T-helper 17 cell (primary cell): ENCODE data around the gene SH2D1B. TPM values are rescaled to one million over a fixed set of nuclear protein-coding genes. Genes with fewer than 3 reads are reported as not detected.

Source experiments
- ATAC-seq: fragments of 150-1000 bp; cut with Tn5 transposase; 2 replicates; pipeline ENCODE4 v1.10.0; 2021; ENCODE audit warnings: mild to moderate bottlenecking, moderate library complexity
- DNase-seq, 3 donors: peaks; one replicate each; pipeline versions ENCODE4 v3.0.0 to v3.0.0-alpha.2; 2020 to 2021
- H3K9me3 ChIP-seq: one replicate; pipeline ENCODE4 v1.7.0; 2013; ENCODE audit warnings: low read length, mild to moderate bottlenecking; ENCODE audit not compliant: control insufficient read depth, poor library complexity, severe bottlenecking
- H3K27ac Mint-ChIP-seq: one replicate; pipeline ENCODE4 v1.8.0; 2022; ENCODE audit warnings: mild to moderate bottlenecking, moderate library complexity, mixed read lengths
- H3K27me3 Mint-ChIP-seq: one replicate; pipeline ENCODE4 v1.8.0; 2022; ENCODE audit warnings: mixed read lengths
- H3K36me3 Mint-ChIP-seq: one replicate; pipeline ENCODE4 v1.8.0; 2022; ENCODE audit warnings: low read depth, mixed read lengths
- H3K4me1 Mint-ChIP-seq: one replicate; pipeline ENCODE4 v1.8.0; 2022; ENCODE audit warnings: mild to moderate bottlenecking, mixed read lengths
- H3K4me3 Mint-ChIP-seq: one replicate; pipeline ENCODE4 v1.8.0; 2022; ENCODE audit warnings: mild to moderate bottlenecking, moderate library complexity, mixed read lengths
- total RNA-seq, 4 donors: library from RNA in 2 of 4; stranded (reverse) in 2 of 4; gene quantifications; one replicate each; pipeline ENCODE4 v1.2.3 and lab custom pipeline; 2022 to 2026

The SH2D1B gene
- total RNA-seq, 2 donors from 2014 or later: 0.13 to 0.22 TPM

- no peak for ATAC-seq
- no peaks in the 10 kb centered on the region for H3K9me3 ChIP-seq
- Mint-ChIP-seq H3K4me3 (no peak overlapping the region), H3K36me3 (peaks cover 2% of the 10 kb centered on the region), H3K27ac (no peak overlapping the region), H3K27me3 (peaks cover 39% of the 10 kb centered on the region), H3K4me1 (peaks cover 3% of the 10 kb centered on the region)
- no peak for DNase-seq
Observed at GRCh38 chr1:162384116-162384515, 27.8 kb downstream of the SH2D1B start.

GRCh38 chr1:162383516-162383915 is 28.4 kb downstream of the SH2D1B start:
- DNase-seq (no peak), ATAC-seq (no peak)
- H3K4me1 Mint-ChIP-seq: no peaks in the 10 kb centered on the region
- H3K36me3 Mint-ChIP-seq: peaks cover 2% of the 10 kb centered on the region
- no peaks in the 10 kb centered on the region for H3K9me3 ChIP-seq
- H3K4me3 Mint-ChIP-seq: no peak overlapping the region
- H3K27me3 Mint-ChIP-seq: peaks cover 33% of the 10 kb centered on the region
- no peak overlapping the region for H3K27ac Mint-ChIP-seq

- Mint-ChIP-seq H3K27ac (no peak overlapping the region), H3K36me3 (peaks cover 2% of the 10 kb centered on the region), H3K4me1 (no peaks in the 10 kb centered on the region), H3K27me3 (peaks cover 28% of the 10 kb centered on the region), H3K4me3 (no peak overlapping the region)
- DNase-seq: no peak
- ATAC-seq: no peak
- no peaks in the 10 kb centered on the region for H3K9me3 ChIP-seq
Observed at GRCh38 chr1:162383091-162383490, 28.8 kb downstream of the SH2D1B start.

GRCh38 chr1:162381941-162382750 is 29.8 kb downstream of the SH2D1B start:
- H3K27me3 Mint-ChIP-seq: peaks cover 19% of the 10 kb centered on the region
- H3K27ac Mint-ChIP-seq: no peak overlapping the region
- DNase-seq (no peak), ATAC-seq (no peak)
- no peaks in the 10 kb centered on the region for H3K9me3 ChIP-seq
- peaks cover 2% of the 10 kb centered on the region for H3K36me3 Mint-ChIP-seq
- H3K4me3 Mint-ChIP-seq: no peak overlapping the region
- H3K4me1 Mint-ChIP-seq: peaks cover 2% of the 10 kb centered on the region

DNA sequence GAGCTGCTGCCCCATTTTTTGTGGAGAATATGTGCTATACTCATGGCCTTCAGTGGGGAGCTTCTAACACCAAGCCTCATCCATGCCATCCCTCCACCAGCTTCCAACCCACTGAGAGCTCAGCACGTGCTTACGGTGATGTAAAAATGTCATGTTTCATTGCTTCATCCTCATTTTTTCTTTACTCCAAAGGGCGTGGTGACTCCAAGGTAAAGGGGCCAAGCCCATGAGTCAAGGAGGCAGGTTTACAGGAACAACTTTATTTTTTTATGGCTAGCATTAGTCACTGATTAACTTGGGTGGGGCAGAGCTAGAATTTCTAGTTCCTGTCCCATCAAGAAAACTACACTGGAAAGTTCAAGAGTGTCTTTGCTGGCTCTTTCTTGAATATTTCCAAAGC is 30.6 kb downstream of the SH2D1B start, which contains the start of gene C1orf226:
TSS of gene C1orf226 (plus strand) at position 346 of the 400 bp plus-strand sequence. CDS start 174 bp downstream, outside the sequence.
- ATAC-seq (no peak), DNase-seq (no peak)
- H3K9me3 ChIP-seq: no peaks in the 10 kb centered on the region
- peaks cover 2% of the 10 kb centered on the region for H3K4me1 Mint-ChIP-seq
- H3K36me3 Mint-ChIP-seq: peaks cover 2% of the 10 kb centered on the region
- no peak within 1 kb of the TSS for H3K4me3 Mint-ChIP-seq
- H3K27me3 Mint-ChIP-seq: peaks cover 11% of the 10 kb centered on the region
- no peak within 1 kb of the TSS for H3K27ac Mint-ChIP-seq

DNA sequence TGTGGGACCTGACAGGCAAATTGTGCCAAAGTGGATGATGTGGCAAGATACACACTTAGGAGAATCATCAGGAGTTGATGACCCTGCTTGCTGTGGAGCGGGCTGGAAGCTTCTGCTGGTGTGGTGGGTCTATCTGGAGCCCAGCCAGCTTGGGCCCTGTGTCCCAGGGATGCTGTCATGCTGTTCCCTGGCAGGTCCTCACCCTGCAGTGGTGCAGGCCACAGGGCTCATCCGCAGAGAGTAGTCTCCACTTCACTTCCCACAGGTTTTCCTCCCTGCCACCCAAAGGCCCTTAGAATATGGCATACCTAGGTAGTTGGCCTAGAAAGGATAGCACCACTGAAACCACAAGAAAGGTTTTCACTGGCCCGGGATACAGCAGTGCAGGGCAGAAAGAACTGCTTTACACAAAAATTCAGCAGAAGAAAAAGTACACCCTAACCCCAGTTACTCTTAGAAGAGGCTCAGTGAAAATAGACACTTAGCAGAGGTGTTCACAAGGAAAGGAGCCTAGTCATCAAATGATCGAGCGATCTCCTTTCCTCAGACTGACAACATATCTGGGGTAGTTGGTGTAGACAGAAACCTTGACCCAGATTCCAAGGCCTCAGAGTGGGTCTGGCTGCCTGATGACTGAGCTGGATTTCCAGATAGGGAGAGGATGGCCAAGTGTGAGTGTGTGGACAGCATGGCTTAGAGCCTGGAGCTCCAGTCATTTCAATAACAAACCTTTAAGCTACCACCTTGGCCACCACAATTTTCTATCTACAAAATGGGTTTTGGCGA is 31.7 kb downstream of the SH2D1B start:
- ATAC-seq (no peak), DNase-seq (no peak)
- Mint-ChIP-seq H3K36me3 (peaks cover under 1% of the 10 kb centered on the region), H3K27ac (no peak overlapping the region), H3K4me3 (no peak overlapping the region), H3K4me1 (peaks cover 2% of the 10 kb centered on the region), H3K27me3 (peaks cover 7% of the 10 kb centered on the region)
- no peaks in the 10 kb centered on the region for H3K9me3 ChIP-seq

DNA sequence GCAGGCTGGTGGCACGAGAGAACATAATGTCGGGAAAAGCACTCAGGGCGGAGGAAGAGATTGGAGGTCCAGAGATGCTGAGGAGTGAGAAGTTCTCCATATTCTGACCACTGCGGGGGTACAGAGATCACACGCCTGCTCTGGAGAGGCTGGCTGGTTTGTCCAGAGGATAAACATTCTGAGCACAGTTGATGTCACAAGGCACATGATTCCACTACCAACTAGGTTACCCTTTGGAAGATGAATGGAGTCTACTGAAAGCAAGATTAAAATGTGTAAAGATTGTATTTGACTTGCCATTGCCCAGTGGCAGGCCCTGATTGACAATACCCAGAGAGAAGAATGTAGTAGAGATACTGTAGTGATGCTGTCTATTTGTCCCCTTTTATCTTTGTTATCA is 35.2 kb downstream of the SH2D1B start, which contains the start of gene SPATA46:
TSS of gene SPATA46 (minus strand) at position 164 of the 400 bp plus-strand sequence. CDS start at position 100, 64 bp downstream.
- no peaks in the 10 kb centered on the region for H3K9me3 ChIP-seq
- DNase-seq (no peak), ATAC-seq (no peak)
- Mint-ChIP-seq H3K4me3 (peak within 1 kb of the TSS; percentile 19), H3K27ac (no peak within 1 kb of the TSS), H3K4me1 (peaks cover 2% of the 10 kb centered on the region), H3K36me3 (no peaks in the 10 kb centered on the region), H3K27me3 (peaks cover 12% of the 10 kb centered on the region)

- H3K4me1 Mint-ChIP-seq: peaks cover 2% of the 10 kb centered on the region
- DNase-seq (no peak), ATAC-seq (no peak)
- H3K9me3 ChIP-seq: no peaks in the 10 kb centered on the region
- H3K4me3 Mint-ChIP-seq: no peak overlapping the region
- H3K36me3 Mint-ChIP-seq: no peaks in the 10 kb centered on the region
- peaks cover 12% of the 10 kb centered on the region for H3K27me3 Mint-ChIP-seq
- H3K27ac Mint-ChIP-seq: no peak overlapping the region
Observed at GRCh38 chr1:162375463-162375862, 36.5 kb downstream of the SH2D1B start.

DNA sequence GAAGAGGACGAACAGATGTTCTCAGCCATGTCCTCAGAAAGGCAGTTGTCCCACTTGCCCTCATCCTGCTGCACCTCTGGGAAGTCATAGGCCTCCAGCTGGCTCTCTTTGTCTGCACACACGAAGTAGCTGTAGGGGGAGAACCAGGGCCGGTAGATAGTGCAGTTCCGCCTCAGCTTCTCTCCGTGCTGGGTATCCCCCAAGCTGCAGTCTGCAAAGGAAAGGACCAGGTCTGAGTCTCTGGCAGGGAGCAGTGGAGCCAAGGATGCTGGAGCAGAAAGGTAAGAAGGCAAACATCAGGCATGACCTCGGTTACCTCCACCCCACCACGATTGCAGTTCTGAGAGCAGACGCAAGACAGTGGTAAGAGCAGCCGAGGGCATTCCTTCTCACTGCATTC is 37.5 kb downstream of the SH2D1B start:
- Mint-ChIP-seq H3K27ac (no peak overlapping the region), H3K27me3 (peaks cover 12% of the 10 kb centered on the region), H3K4me3 (no peak overlapping the region), H3K4me1 (peaks cover 2% of the 10 kb centered on the region), H3K36me3 (no peaks in the 10 kb centered on the region)
- no peak for ATAC-seq
- no peaks in the 10 kb centered on the region for H3K9me3 ChIP-seq
- DNase-seq: no peak

GRCh38 chr1:162373541-162374260 is 38.2 kb downstream of the SH2D1B start:
- DNase-seq (no peak), ATAC-seq (no peak)
- Mint-ChIP-seq H3K27ac (no peak overlapping the region), H3K4me3 (no peak overlapping the region), H3K27me3 (peaks cover 12% of the 10 kb centered on the region), H3K36me3 (no peaks in the 10 kb centered on the region), H3K4me1 (peaks cover 2% of the 10 kb centered on the region)
- no peaks in the 10 kb centered on the region for H3K9me3 ChIP-seq

DNA sequence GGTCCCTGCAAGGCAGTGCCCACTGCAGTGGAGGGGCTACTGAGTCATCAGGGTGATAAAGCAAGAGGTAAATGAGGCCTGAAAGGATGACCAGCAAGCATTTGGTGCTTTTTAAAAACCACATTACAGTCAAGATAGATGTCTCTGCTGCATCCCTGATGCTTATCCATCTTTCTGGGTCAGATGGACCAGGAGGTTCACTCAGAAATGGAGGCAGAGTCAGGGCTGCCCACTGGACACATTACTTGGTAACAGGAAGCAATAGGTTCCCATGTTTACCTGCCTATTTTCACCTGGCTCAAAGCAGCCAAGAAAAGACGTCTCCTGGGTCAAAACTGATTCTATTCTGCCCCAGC is 38.9 kb downstream of the SH2D1B start:
- H3K4me1 Mint-ChIP-seq: peaks cover 2% of the 10 kb centered on the region
- ATAC-seq (no peak), DNase-seq (no peak)
- no peak overlapping the region for H3K27ac Mint-ChIP-seq
- H3K9me3 ChIP-seq: no peaks in the 10 kb centered on the region
- no peak overlapping the region for H3K4me3 Mint-ChIP-seq
- H3K27me3 Mint-ChIP-seq: peaks cover 15% of the 10 kb centered on the region
- no peaks in the 10 kb centered on the region for H3K36me3 Mint-ChIP-seq

GRCh38 chr1:162372159-162373071 is 39.5 kb downstream of the SH2D1B start:
- ATAC-seq (no peak), DNase-seq (no peak)
- H3K36me3 Mint-ChIP-seq: no peaks in the 10 kb centered on the region
- H3K4me1 Mint-ChIP-seq: no peaks in the 10 kb centered on the region
- H3K27ac Mint-ChIP-seq: no peak overlapping the region
- H3K4me3 Mint-ChIP-seq: no peak overlapping the region
- no peaks in the 10 kb centered on the region for H3K9me3 ChIP-seq
- peaks cover 21% of the 10 kb centered on the region for H3K27me3 Mint-ChIP-seq
